NCI-H1048 (cell line): ENCODE results near the gene KCND3.

Experiments used
- DNase-seq: peaks from one replicate; lab custom pipeline; 2025; lab: John Stamatoyannopoulos, UW

The KCND3 gene

DNA sequence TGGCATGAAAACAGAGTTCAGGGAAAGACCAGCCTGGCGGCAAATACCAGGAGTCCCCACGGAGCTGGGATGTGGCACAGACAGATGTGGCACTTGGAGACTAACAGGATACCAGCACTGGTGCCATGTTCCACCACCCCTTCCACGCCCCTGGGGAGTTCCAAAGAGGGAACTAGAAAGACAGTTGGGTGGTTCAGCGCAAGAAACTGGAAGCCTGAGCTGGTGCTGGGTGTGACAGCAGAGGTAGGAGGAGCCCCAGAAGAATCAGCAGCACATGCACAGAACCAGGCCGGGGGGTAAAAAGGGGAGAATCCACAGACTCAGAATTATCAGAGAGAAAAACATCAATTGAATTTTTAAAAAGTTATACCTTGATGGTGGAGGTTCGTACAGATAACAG lies 211.4 kb downstream of the KCND3 start:
- DNase-seq: no peak

DNA sequence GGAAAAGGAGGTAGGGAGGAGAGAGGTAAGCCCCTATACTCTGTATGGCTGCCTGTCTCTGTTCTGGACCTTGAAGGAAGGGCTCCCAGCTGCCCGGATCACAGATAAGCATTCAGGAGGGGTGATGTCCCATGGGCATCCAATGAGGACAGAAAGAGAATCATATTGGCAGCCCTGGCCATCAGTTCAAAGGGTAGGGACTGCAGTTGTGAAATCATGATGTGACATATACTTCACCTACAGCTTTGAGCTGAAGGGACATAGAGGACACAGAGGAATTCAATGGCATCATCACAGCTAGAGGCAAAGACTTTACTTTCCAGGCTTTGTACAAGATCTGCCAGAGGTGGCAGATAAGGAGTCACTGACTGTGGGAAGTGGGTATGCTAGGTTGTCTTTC lies 212.2 kb downstream of the KCND3 start:
- no peak for DNase-seq

GRCh38 chr1:111776861-111777260 lies 212.6 kb downstream of the KCND3 start:
- DNase-seq: no peak

- DNase-seq: no peak
Observed at GRCh38 chr1:111776391-111776790, 213.1 kb downstream of the KCND3 start.

DNA sequence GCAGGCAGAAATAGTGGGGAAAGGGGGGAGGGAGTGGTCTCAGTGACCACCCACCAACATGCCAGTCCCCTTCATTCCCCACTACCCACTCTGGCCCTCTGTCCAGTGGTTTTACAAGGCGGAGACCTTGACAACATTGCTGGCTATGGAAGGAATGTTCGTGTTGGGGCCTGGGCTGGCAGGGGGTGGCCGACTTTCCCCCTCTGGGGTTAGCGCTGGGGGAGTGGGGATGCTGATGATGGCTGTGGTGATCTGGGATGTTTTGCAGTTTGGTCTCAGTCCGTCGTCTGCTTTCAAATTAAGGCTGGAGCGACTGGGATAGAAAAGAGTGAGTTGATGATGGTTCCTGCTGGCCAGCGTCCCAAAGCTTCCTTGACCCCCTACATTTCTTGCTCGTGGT lies 213.5 kb downstream of the KCND3 start:
- DNase-seq: no peak

GRCh38 chr1:111770916-111771315 lies 218.6 kb downstream of the KCND3 start:
- DNase-seq: no peak

GRCh38 chr1:111769517-111770146 lies 219.8 kb downstream of the KCND3 start:
- DNase-seq: peak; percentile 21

DNA sequence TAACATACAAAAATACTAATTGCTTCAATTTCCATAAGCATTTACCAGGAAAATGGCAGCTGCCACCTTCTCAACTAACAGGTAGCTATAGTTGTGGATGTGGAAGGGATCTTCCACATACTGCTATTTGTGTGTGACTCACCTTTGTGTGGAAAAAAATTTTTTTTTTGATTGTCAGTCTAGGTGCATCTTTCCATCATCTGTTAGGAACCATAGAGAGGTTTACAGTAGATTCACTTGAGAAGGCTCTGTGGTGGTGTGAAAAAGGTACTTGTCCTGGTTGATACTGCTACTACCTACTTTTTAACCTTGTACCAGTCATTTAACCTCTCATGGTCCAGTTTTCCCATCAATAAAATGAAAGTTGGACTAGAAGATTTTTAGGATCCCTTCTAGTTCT lies 220.8 kb downstream of the KCND3 start:
- DNase-seq: no peak

- DNase-seq: no peak
Observed at GRCh38 chr1:111768023-111768422, 221.4 kb downstream of the KCND3 start.

DNA sequence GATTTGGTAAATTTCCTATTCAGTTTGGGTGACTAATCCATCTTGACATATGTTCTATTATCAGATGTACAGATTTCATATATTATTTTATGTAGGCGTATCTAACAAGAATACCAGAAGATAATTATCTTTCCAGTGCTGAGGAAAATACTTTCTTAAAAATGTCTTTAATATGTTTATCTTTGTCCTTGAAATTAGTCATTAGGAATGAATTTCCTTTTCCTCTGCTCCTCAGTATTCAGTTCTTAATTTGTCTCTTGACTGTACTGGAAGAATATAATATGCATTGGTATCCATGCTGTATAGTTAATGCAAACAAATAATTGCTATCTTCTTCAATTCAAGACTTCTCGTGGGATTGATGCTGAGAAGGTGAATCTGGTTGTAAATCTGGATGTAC lies 227.1 kb downstream of the KCND3 start:
- no peak for DNase-seq

DNA sequence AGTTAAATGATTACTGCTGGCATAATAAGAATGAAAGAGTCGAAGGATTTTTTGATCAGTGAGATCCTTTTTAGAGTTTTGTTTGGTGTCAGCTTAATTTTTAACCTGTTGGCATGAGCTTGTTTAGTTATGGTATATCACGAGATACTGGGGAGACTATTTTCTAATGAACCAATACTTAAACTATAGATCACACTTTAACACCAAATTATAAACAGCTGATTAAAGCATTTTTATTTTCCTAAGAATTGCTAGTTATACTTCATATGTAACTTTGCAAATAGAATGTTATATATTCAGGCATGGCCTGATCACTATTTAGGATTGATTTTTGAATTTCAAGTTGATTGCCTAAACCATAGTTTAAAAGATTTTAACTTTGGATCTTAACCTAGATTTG lies 227.8 kb downstream of the KCND3 start:
- no peak for DNase-seq

DNA sequence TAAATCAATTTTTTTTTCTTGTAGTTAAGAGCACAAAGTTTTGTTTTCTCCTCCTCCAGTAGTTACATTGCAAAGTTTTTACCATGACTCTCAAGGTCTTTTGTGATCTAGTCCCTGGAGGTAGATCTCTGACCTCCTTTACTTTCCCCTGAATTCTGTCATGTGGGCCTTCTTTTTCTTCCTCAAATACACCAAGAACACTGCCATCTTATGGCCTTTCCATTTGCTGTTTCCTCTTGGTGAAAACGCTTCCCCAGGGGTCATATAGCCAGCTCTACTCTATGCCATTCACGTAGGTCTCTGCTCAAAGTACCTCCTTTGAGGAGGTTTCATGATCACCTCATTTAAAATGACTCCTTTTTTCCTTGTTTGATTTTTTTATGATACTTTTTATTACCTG lies 231.1 kb downstream of the KCND3 start:
- DNase-seq: no peak

DNA sequence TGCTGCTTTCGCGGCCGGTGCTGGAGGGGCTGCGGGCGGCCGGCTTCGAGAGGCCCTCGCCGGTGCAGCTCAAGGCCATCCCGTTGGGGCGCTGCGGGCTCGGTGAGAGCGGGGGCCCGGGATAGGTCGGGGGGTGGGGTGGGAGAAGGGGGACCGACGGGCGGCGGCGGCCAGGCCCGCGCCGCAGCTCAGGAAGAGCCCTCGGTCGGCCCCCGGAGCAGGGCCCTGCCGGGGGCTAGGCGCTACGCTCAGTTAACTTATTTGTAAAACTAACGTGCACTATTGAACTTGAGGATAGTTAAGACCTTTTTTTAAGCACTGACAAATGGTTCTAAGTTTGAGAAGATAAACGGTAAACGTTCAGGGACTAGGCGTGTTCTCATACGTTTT lies 233.3 kb downstream of the KCND3 start:
- DNase-seq: no peak

DNA sequence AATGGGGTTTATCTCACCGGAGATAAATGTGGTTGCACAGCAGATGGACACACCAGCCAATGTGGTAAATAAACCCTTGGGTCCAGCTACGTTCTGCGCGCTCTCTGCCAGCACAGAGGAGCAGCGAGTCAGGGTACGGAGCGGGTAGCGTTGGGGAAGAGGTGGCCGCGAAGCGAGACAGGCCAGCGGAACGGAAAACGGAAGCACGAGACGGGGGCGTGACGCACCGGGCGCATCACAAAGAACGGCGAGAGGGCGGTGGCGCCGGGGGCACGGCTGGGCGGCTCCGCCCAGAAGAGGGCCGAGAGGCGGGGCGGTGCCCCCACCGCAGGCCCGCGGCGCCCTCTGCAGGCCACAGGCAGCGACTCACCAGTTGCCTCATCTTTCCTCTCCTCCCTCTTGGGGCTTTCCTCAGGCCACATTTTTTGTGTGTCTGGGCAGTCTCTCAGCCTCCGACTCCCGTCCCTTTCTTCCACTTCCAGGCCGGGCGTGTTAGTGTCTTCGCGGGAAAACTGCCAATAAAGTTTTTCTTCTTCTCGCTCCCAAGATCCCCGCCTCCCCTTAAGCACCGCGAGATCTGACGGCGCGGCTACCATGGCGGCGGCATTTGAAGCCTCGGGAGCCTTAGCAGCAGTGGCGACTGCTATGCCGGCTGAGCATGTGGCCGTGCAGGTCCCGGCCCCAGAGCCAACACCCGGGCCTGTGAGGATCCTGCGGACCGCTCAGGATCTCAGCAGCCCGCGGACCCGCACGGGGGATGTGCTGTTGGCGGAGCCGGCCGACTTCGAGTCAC lies 233.9 kb downstream of the KCND3 start, which contains the start of gene DDX20:
DDX20 (plus strand) TSS at position 571 of the 793 bp plus-strand sequence; CDS start at position 595, 24 bp downstream.
- DNase-seq: peak; percentile 90

GRCh38 chr1:111754984-111755330 lies 234.5 kb downstream of the KCND3 start:
- no peak for DNase-seq

- no peak for DNase-seq
Observed at GRCh38 chr1:111751906-111752575, 237.4 kb downstream of the KCND3 start.

DNA sequence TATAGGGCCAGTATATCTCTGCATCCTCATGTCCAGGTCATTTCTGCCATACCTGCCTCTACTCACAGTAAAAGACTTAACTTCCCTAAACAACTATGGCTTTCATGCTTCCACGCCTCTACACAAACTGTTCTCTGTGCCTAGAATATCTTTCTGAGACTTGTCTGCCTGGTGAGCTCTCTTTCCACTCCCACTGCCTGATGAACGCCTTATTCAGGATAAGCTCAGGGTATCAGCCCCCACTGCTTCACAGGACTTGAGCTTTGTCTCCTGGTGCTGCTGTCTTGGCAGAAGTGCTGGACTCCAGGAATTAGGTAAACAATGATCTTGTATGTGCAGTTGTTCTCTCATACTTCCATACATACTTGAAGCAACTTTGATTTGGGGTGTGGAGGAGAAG lies 238.6 kb downstream of the KCND3 start:
- DNase-seq: no peak

DNA sequence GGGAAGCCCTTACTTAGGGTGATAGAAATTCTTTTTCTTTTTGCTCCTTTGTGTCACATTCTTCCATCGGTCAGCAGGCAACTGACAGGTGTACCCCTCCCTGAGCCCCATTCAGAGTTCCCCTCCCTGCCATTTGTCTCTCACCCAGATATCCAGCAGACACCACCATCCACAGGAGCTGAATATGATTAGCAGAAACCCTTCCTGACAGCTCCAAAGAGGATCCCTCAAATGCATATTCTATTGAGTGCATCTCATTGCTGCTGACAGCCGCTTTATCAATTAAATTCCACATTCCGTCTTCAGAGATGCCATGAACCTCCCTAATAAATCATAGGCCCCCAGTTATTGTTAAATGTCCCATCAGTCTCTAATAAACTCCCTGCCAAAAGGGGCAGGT lies 239.8 kb downstream of the KCND3 start:
- no peak for DNase-seq

DNA sequence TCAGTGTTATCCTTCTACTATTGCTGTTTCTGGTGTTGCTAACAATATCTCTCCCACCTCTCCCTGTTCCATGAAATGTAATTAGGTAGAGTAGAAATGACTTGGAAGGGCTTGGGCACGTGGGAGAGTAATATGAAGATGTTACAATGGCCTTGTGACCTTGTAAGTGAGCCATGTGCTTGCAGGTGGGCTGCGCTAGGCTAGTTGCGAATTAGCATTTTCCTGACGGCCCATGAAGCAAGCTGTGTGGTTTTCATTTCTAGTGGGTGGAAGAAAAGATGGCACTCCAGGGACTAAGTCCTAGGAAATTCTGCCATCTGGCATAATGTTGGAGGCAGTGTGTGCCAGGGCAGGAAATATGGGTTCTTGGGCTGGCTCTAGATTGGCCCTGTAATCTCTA lies 241.5 kb downstream of the KCND3 start:
- no peak for DNase-seq

- DNase-seq: peak; percentile 59
Observed at GRCh38 chr1:111747282-111747734, 242.2 kb downstream of the KCND3 start.

DNA sequence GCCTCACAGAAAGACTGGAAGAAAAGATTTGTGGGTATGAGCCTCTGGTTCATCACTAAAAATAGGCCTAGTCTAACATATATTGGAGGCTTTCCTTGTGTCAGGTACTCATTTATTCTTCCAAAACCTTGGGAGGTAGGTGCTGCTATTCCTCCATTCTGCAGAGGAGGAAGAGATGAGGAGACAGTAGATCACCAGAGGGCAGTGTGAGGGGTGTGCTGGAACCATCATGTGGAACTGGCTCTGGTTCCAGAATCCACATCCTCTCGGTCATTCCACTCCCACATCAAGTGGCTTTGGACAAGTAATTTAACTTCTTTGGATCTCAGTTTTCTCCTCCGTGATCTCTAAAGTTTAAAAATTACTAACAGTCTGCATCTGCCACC lies 242.9 kb downstream of the KCND3 start:
- no peak for DNase-seq

DNA sequence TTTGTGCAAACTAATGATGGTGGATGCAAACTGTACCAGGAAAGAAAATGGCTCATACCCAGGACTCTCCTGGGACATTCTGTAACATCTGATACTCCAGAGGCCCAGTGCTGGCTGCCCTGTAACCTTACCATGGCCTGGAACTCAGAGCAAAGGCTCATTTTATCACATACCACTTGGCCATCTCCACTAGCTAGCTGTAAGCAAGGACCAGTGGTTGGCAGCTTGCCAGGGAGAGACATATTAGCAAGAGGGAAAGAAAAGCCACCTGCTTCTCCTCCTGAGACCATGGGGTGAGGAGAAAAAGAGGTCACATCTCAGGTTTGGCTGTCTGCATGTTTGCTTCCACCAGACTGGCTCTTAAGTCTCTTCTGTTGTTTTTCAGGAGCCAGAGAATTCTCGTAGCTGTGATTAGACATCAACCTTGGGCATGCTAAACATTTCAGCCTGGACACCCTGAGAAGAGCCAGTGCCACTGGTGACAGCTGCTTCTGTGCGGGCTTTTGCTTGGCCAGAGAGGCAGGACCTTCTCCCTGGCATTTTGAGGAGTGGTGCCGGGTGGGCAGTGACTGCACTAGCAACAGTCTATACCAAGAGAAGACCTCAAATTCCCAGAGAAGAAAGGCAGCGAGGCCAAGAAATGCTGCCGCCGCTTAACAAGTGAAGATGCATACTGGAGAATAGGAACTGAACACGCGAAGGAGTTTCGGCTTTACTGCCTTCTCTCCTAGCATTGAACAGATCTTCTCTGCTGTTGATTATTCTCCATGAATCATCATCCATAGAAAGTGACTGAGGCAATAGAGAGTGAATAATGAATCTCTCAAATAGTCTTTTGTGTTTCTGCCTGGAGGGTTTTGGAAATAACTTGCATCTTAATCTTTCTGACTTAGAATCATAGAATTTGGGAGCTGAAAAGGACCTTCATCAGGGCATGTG lies 243.5 kb downstream of the KCND3 start:
- no peak for DNase-seq
